ENCODE data around the gene PYGO2. TPM values are rescaled to one million over a fixed set of nuclear protein-coding genes. Genes with fewer than 3 reads are reported as not detected.

The PYGO2 gene
- total RNA-seq, 3 donors from 2014 or later = 22.8 to 34.3 (median 25.8) TPM

DNA sequence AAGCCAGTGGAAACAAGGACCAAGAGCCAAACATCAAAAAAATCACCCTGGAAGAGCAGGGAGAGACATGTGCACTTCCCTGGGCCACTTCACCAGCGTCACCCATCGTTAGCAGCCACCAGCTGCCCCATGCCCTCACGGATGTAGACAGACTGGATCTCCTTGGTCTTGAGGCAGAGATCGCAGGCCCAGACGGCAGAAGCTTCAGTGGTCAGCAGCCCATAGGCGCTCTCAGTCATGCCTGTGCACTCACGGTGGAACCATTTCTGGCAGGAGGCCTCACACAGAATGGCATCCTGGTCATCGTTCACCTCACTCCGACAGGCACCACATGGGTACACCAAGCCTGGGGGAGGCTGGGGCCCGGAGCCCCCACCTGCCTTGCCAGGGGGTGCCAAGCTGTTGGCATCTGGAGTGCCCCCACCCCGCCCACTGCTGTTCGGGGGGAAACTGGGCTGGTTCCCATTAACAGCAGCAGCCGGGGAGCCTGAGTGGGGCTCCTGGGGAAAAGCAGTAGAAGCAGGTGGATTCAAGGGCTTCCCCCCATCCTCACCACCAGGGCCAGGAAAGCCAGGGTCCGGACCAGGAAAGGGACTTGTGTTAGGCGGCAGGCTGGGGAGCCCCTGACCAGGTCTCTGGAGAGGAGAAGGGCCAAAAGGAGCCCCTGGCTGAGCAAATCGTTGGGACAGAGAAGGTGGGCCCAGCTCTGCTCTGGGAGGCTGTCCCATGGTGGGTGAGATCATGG, 2.7 kb downstream of the PYGO2 start:
- peak in 2 of 3 donors; percentile 38 to 42 for DNase-seq
- intact Hi-C loops (cut with DNase I, micrococcal nuclease) = no loop called here
- no peak for ATAC-seq
- H3K4me3 ChIP-seq = no peak overlapping the region
- no peaks in the 10 kb centered on the region for H3K9me3 ChIP-seq
- H3K36me3 ChIP-seq (ENCODE audit: low read depth) = no peaks in the 10 kb centered on the region
- TF ChIP-seq, protein P1, sequence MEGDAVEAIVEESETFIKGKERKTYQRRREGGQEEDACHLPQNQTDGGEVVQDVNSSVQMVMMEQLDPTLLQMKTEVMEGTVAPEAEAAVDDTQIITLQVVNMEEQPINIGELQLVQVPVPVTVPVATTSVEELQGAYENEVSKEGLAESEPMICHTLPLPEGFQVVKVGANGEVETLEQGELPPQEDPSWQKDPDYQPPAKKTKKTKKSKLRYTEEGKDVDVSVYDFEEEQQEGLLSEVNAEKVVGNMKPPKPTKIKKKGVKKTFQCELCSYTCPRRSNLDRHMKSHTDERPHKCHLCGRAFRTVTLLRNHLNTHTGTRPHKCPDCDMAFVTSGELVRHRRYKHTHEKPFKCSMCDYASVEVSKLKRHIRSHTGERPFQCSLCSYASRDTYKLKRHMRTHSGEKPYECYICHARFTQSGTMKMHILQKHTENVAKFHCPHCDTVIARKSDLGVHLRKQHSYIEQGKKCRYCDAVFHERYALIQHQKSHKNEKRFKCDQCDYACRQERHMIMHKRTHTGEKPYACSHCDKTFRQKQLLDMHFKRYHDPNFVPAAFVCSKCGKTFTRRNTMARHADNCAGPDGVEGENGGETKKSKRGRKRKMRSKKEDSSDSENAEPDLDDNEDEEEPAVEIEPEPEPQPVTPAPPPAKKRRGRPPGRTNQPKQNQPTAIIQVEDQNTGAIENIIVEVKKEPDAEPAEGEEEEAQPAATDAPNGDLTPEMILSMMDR (IDR thresholded peaks at IDR 0.05) = no peak
- H3K4me1 ChIP-seq (ENCODE audit: low read depth) = peaks cover 39% of the 10 kb centered on the region

DNA sequence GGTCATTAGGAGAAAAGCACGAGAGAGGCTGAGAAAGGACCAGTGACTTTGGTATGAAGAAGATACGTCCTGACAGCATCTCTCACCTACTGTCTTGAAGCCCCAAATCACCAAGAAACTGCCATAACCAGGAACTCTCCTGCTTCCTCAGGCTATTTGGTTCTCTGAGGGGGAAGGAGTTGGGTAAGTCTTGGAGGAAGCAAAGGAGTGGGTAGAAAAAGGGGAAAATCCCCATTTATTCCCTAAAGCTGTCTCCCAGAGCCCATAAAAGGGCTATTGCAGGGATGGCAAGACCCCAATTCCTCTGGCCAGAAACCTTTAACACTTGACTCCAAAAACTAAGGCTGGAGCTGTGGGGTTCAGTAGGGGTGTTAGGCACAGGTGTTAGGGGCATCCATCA, 3.5 kb downstream of the PYGO2 start:
- Histone ChIP-seq H3K4me3 (no peak overlapping the region), H3K36me3 (ENCODE audit: low read depth) (no peaks in the 10 kb centered on the region), H3K4me1 (ENCODE audit: low read depth) (peaks cover 47% of the 10 kb centered on the region), H3K9me3 (no peaks in the 10 kb centered on the region)
- DNase-seq = no peak
- ATAC-seq = no peak
- intact Hi-C loops (cut with DNase I, micrococcal nuclease) = no loop called here
- TF ChIP-seq, protein P1 (IDR thresholded peaks at IDR 0.05) = no peak

DNA sequence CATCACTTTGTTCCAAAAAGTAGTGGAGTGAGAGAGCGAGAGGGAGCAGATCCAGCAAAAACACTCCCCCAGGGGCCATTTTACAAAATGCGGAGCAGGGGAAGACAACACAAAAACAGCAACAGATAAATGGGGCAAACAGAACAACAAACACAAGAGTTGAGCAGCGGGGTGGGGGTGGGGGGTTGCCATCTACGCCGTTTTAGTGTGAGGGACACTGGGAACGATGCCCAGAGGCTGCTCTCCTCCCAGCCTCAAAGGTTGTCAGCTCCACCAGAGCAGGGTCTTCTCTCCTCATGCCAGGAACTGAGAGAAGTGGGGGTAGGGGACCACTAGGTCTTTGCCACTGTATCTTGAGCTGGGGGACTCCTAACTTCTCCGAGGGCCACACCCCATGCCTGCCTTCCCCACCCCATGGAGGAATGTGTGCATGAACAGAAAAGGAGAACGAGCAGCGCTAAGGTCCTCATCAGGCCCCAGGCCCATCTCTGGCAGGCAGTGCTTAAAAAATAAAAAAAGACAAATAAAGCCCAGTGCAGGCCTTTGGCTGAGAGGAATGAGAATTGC, 4.4 kb downstream of the PYGO2 start:
- Histone ChIP-seq H3K4me3 (no peak overlapping the region), H3K36me3 (ENCODE audit: low read depth) (no peaks in the 10 kb centered on the region), H3K4me1 (ENCODE audit: low read depth) (peaks cover 38% of the 10 kb centered on the region), H3K9me3 (no peaks in the 10 kb centered on the region)
- DNase-seq (peak in 2 of 3 donors; percentile 23 to 29), ATAC-seq (no peak)
- TF ChIP-seq, protein P1 (IDR thresholded peaks at IDR 0.05) = no peak
- intact Hi-C loops (cut with DNase I, micrococcal nuclease) = no loop called here

DNA sequence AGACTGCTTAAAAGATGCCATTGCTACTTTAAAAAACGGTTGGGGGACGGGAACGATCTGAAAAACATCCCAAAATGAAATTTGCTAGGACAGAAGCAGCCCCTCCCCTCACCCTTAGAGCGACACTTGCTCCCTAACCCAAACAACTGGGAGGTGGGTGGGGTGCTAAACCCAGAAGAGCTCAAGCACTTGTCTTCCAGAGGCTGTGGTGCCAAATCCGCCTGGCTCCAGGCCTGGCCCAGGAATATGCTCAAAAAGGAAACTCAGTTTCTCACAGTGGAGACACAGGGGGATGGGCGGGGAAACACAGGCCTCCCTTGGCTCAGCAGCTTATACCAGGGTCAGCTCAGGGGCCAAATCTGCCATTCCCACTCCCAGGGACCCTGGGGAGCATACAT, 5.0 kb downstream of the PYGO2 start:
- no peak for ATAC-seq
- DNase-seq = peak in 2 of 3 donors; percentile 47 to 48
- intact Hi-C loops (cut with DNase I, micrococcal nuclease) = no loop called here
- TF ChIP-seq, protein P1 (IDR thresholded peaks at IDR 0.05) = no peak
- Histone ChIP-seq H3K9me3 (no peaks in the 10 kb centered on the region), H3K36me3 (ENCODE audit: low read depth) (no peaks in the 10 kb centered on the region), H3K4me1 (ENCODE audit: low read depth) (peaks cover 42% of the 10 kb centered on the region), H3K4me3 (peak overlapping the region; percentile 22)

DNA sequence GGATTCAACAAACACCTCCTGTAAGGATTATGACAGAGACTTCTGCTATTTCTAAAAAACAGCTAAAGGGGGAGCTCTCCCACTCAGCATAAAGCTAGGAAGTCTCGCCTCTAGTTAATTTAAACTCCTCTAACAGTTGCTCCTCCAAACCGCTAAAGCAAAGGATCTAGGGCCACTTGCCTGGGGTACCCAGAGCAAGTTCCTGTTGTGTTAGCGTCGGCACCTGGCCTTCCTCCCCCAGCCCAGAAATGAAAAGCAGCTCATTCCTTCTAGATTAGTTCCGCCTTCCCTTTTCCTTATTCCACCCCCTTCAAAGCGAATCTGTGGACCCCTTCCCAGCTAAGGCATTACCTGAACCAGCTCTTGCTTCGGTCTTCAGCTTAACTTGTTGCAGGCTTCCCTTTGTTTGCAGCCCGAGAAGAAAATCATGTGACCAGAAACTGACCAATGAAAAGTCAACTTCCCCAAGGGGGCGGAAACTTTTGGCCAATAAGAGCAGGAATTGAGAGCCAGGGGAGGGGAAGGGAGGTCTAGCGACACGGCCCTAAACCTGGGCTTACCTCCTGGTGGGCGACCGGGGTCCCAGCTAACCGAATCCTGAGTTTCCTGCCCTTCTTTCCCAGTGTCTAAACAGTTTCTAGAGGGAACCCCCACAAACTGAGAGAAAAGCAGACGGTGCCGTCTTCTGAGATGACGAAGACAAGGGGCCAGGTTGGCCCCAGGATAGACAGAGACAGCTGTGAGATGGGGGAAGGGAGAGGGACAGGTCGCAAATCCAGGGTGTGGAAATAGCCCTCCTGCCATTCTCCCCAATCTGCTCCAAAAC, 5.7 kb downstream of the PYGO2 start, which contains the start of gene PBXIP1:
PBXIP1 (minus strand) TSS at position 382 of the 826 bp plus-strand sequence. CDS start 2,378 bp downstream, outside the sequence.
- TF ChIP-seq, protein P1 (IDR thresholded peaks at IDR 0.05) = no peak
- H3K36me3 ChIP-seq (ENCODE audit: low read depth) = no peaks in the 10 kb centered on the region
- DNase-seq = peak; percentile 62 to 92 (median 64)
- peak within 1 kb of the TSS; percentile 22 for H3K4me3 ChIP-seq
- ATAC-seq = peak; percentile 87
- no peaks in the 10 kb centered on the region for H3K9me3 ChIP-seq
- intact Hi-C loops (cut with DNase I, micrococcal nuclease) = no loop called here
- peaks cover 46% of the 10 kb centered on the region for H3K4me1 ChIP-seq (ENCODE audit: low read depth)
